Iris pigment epithelial cell (primary cell): ENCODE data around the gene ELP2.
"Not testable (repeated sequence)": the region's sequence is repeated elsewhere in the genome, so short reads cannot be mapped to it uniquely, and the experiment has no call there.

Source experiments
- DNase-seq: peaks from one replicate; pipeline ENCODE4 v3.0.0-alpha.2; 2011; ENCODE audit warnings: low read depth

The ELP2 gene

GRCh38 chr18:36191286-36191685 lies 61.6 kb downstream of the ELP2 start:
- no peak for DNase-seq

GRCh38 chr18:36191711-36192110 lies 62.0 kb downstream of the ELP2 start:
- DNase-seq, result no peak

- no peak for DNase-seq
These were observed 65.1 kb downstream of the ELP2 start for GRCh38 chr18:36194600-36195315.

GRCh38 chr18:36195427-36196122 lies 65.9 kb downstream of the ELP2 start:
- DNase-seq, result no peak

GRCh38 chr18:36196238-36196995 lies 66.7 kb downstream of the ELP2 start:
- no peak for DNase-seq

- DNase-seq, result no peak
These were observed 67.9 kb downstream of the ELP2 start for GRCh38 chr18:36197511-36198166.

- DNase-seq, result no peak
These were observed 70.1 kb downstream of the ELP2 start for GRCh38 chr18:36199691-36200295.

- no peak for DNase-seq
These were observed 70.7 kb downstream of the ELP2 start for GRCh38 chr18:36200354-36200771.

- DNase-seq, result no peak
These were observed 72.1 kb downstream of the ELP2 start for GRCh38 chr18:36201765-36202164.

- no peak for DNase-seq
These were observed 73.7 kb downstream of the ELP2 start for GRCh38 chr18:36203360-36203895.

GRCh38 chr18:36205166-36205565 lies 75.5 kb downstream of the ELP2 start:
- no peak for DNase-seq

- DNase-seq, result no peak
These were observed 77.6 kb downstream of the ELP2 start for GRCh38 chr18:36207303-36207702.

- DNase-seq, result not testable (repeated sequence)
These were observed 78.3 kb downstream of the ELP2 start for GRCh38 chr18:36207969-36208368.

- DNase-seq, result peak; percentile 3
These were observed 81.9 kb downstream of the ELP2 start for GRCh38 chr18:36211612-36212065.

GRCh38 chr18:36212301-36213171 lies 82.8 kb downstream of the ELP2 start:
- DNase-seq, result peak; percentile 3

GRCh38 chr18:36214811-36215210 lies 85.1 kb downstream of the ELP2 start:
- DNase-seq, result no peak

- DNase-seq, result no peak
These were observed 85.9 kb downstream of the ELP2 start for GRCh38 chr18:36215577-36215976.

- DNase-seq, result no peak
These were observed 87.6 kb downstream of the ELP2 start for GRCh38 chr18:36217348-36217747.

GRCh38 chr18:36229188-36229587 lies 99.5 kb downstream of the ELP2 start:
- no peak for DNase-seq
